Prostate gland (tissue), 2 donors: Measurements from ENCODE around the gene KRT33A.

Experiments
- POLR2A ChIP-seq: fragments of 450-650 bp; IDR thresholded peaks from one replicate; pipeline ENCODE4 v1.6.1; 2016; ENCODE audit warnings: antibody characterized with exemption, mild to moderate bottlenecking
- POLR2AphosphoS5 ChIP-seq: sonication (generic); formaldehyde crosslinking; IDR thresholded peaks from one replicate; pipeline ENCODE4 v1.6.1; 2017; ENCODE audit warnings: antibody characterized with exemption
- TF ChIP-seq, protein P1 (sequence below), 4 experiments: fragments of 200-600 bp in 2 of 4; fragments of 450-650 bp in 2 of 4; sonication (generic) in 2 of 4; IDR thresholded peaks; 1 replicate in 3 of 4; 2 replicates in 1 of 4; pipeline ENCODE4 v1.5.1; 2016 to 2019; ENCODE audit warnings: antibody characterized with exemption in 4 of 4, mild to moderate bottlenecking in 2 of 4, moderate library complexity in 2 of 4

- TF ChIP-seq POLR2A (no peak), POLR2AphosphoS5 (no peak)
- TF ChIP-seq, protein P1, sequence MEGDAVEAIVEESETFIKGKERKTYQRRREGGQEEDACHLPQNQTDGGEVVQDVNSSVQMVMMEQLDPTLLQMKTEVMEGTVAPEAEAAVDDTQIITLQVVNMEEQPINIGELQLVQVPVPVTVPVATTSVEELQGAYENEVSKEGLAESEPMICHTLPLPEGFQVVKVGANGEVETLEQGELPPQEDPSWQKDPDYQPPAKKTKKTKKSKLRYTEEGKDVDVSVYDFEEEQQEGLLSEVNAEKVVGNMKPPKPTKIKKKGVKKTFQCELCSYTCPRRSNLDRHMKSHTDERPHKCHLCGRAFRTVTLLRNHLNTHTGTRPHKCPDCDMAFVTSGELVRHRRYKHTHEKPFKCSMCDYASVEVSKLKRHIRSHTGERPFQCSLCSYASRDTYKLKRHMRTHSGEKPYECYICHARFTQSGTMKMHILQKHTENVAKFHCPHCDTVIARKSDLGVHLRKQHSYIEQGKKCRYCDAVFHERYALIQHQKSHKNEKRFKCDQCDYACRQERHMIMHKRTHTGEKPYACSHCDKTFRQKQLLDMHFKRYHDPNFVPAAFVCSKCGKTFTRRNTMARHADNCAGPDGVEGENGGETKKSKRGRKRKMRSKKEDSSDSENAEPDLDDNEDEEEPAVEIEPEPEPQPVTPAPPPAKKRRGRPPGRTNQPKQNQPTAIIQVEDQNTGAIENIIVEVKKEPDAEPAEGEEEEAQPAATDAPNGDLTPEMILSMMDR (IDR thresholded peaks at IDR 0.05), result no peak
These were observed 18.4 kb downstream of the KRT33A start for GRCh38 chr17:41332239-41332638.
